Effector memory CD4-positive, alpha-beta T cell (primary cell): ENCODE results near the gene FTH1.
"Not testable (repeated sequence)": the region's sequence is repeated elsewhere in the genome, so short reads cannot be mapped to it uniquely, and the experiment has no call there.

Experiments
- DNase-seq, 3 donors: peaks; one replicate each; pipeline ENCODE4 v3.0.0-alpha.2; 2020
- H3K27ac ChIP-seq: 2 replicates; pipeline ENCODE4 v1.7.0; 2013; ENCODE audit warnings: mild to moderate bottlenecking, low read length, moderate library complexity; ENCODE audit not compliant: insufficient read depth, poor library complexity, severe bottlenecking
- H3K27me3 ChIP-seq: replicated peaks from 2 replicates; pipeline ENCODE4 v1.7.0; 2013; ENCODE audit warnings: mild to moderate bottlenecking, low read length; ENCODE audit not compliant: insufficient read depth, control insufficient read depth, poor library complexity, severe bottlenecking
- H3K36me3 ChIP-seq: 2 replicates; pipeline ENCODE4 v1.7.0; 2013; ENCODE audit warnings: mild to moderate bottlenecking, low read length, moderate library complexity; ENCODE audit not compliant: control insufficient read depth, insufficient read depth
- H3K4me1 ChIP-seq: 2 replicates; pipeline ENCODE4 v1.7.0; 2013; ENCODE audit warnings: low read length, mild to moderate bottlenecking; ENCODE audit not compliant: control insufficient read depth, insufficient read depth, poor library complexity, severe bottlenecking
- H3K4me3 ChIP-seq: 2 replicates; pipeline ENCODE4 v1.7.0; 2013; ENCODE audit warnings: low read length, low read depth, mild to moderate bottlenecking; ENCODE audit not compliant: insufficient read depth, poor library complexity, severe bottlenecking
- H3K9me3 ChIP-seq: 2 replicates; pipeline ENCODE4 v1.7.0; 2013; ENCODE audit warnings: mild to moderate bottlenecking, low read length, moderate library complexity; ENCODE audit not compliant: control insufficient read depth

The FTH1 gene

GRCh38 chr11:62002283-62002682, 34.8 kb upstream of the FTH1 start:
- not testable (repeated sequence) for H3K36me3 ChIP-seq, H3K27me3 ChIP-seq, H3K27ac ChIP-seq

DNA sequence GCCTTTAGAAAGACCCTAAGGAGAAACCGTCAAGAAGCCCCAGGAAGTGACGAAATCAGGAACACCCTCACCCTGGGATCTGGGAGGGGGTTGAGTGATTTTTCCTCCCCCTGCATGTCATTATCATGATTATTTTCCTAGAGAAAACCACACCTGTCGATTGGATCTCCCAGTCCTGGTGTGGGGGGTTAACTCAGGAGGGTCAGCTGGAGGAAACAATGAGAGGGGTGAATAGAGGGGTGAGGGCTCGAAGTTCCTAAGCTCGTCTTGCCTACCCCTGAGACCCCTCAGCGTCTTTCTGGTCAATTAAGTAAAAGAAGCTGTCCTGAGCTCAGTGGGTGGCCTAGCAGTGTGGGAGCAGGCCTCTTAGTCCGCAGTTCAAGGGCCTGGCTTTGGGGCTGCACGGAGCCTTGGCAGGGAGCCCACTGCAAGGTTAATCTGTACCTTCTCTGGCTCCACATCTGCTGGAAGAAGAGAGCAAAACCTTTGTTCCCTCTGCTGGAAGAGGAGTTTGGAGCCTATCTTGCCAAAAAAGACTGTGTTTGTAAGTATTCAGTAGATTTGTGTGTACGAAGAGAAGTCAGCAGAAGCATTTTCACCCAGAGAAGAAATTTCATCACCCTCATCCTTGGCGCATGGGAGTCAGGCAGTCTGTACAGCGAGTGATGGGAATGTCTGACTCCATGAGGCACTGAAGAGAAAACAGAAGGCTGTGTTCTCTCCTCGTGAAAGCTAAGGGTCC, 34.2 kb upstream of the FTH1 start:
- Histone ChIP-seq H3K27ac (no peak overlapping the region), H3K4me3 (no peak overlapping the region), H3K27me3 (no peaks in the 10 kb centered on the region), H3K9me3 (peaks cover 3% of the 10 kb centered on the region), H3K4me1 (no peaks in the 10 kb centered on the region), H3K36me3 (no peaks in the 10 kb centered on the region)
- DNase-seq: no peak

More at GRCh38 chr11:62002283-62002682, 34.8 kb upstream of the FTH1 start:
- not testable (repeated sequence) for DNase-seq, H3K4me3 ChIP-seq, H3K4me1 ChIP-seq, H3K9me3 ChIP-seq

- no peak overlapping the region for H3K4me3 ChIP-seq
- no peak for DNase-seq
- no peaks in the 10 kb centered on the region for H3K36me3 ChIP-seq
- H3K4me1 ChIP-seq: no peaks in the 10 kb centered on the region
- H3K27me3 ChIP-seq: no peaks in the 10 kb centered on the region
- no peak overlapping the region for H3K27ac ChIP-seq
- peaks cover 3% of the 10 kb centered on the region for H3K9me3 ChIP-seq
Observed at GRCh38 chr11:62000539-62001446, 33.4 kb upstream of the FTH1 start.

DNA sequence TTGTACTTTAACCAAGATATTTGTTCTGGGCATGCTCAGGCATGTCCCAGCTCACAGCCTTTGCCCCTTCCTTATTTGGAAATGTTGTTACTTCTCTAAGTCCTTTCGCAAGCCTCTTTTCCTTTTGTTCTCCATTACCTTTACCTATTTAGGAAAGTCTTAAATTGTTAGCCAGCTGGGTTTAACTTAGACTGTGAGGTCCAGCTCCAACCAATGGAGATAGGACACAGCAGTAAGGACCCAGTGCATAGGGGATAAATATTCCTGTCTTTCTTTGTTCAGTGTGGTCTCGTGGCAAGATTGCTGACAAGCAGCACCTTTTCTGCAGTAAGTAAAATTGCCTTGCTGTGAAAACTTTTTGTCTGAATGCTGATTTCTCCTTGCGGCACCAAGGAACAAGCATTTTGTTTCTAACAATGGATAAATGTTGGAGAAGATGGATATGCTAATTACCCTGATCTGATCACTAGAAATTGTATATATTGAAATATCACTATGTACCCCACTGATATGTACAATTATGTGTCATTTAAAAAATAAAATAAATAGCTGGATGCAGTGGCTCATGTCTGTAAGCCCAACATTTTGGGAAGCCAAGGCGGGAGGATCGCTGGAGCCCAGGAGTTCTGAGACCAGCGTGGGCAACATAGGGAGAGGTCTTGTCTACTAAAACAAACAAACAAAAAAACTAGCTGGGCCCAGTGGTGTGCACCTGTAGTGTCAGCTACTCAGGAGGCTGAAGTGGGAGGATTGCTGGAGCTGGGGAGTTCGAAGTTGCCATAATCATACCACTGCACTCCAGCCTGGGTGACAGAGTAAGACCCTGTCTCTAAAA, 31.9 kb upstream of the FTH1 start:
- Histone ChIP-seq H3K36me3 (no peaks in the 10 kb centered on the region), H3K27ac (no peak overlapping the region), H3K4me3 (no peak overlapping the region), H3K9me3 (peaks cover 3% of the 10 kb centered on the region), H3K27me3 (no peaks in the 10 kb centered on the region), H3K4me1 (no peaks in the 10 kb centered on the region)
- DNase-seq: no peak

- no peaks in the 10 kb centered on the region for H3K4me1 ChIP-seq
- H3K9me3 ChIP-seq: peaks cover 3% of the 10 kb centered on the region
- no peak overlapping the region for H3K27ac ChIP-seq
- no peaks in the 10 kb centered on the region for H3K27me3 ChIP-seq
- DNase-seq: no peak
- H3K36me3 ChIP-seq: no peaks in the 10 kb centered on the region
- no peak overlapping the region for H3K4me3 ChIP-seq
Observed at GRCh38 chr11:61996933-61997332, 29.5 kb upstream of the FTH1 start.

- DNase-seq: no peak
- no peak overlapping the region for H3K4me3 ChIP-seq
- H3K9me3 ChIP-seq: peaks cover 3% of the 10 kb centered on the region
- H3K36me3 ChIP-seq: no peaks in the 10 kb centered on the region
- H3K4me1 ChIP-seq: no peaks in the 10 kb centered on the region
- H3K27ac ChIP-seq: no peak overlapping the region
- no peaks in the 10 kb centered on the region for H3K27me3 ChIP-seq
Observed at GRCh38 chr11:61994981-61995380, 27.5 kb upstream of the FTH1 start.

DNA sequence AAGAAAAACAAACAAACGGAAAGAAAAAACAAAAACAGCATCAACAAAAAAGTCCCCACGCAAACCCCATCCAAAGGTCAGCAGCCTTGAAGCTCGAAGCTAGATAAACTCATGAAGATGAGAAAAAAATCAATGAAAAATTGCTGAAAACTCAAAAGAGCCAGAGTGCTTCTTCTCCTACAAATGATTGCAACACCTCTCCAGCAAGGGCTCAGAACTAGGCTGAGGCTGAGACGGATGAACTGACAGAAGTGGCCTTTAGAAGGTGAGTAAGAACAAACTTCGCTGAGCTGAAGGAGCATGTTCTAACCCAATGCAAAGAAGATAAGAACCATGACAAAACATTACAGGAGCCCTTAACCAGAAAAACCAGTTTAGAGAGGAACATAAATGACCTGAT, 18.4 kb upstream of the FTH1 start:
- no peaks in the 10 kb centered on the region for H3K9me3 ChIP-seq
- no peaks in the 10 kb centered on the region for H3K27me3 ChIP-seq
- no peaks in the 10 kb centered on the region for H3K36me3 ChIP-seq
- no peak overlapping the region for H3K4me3 ChIP-seq
- DNase-seq: no peak
- H3K4me1 ChIP-seq: no peaks in the 10 kb centered on the region
- no peak overlapping the region for H3K27ac ChIP-seq

GRCh38 chr11:61983419-61983818, 16.0 kb upstream of the FTH1 start:
- no peaks in the 10 kb centered on the region for H3K27me3 ChIP-seq
- no peak overlapping the region for H3K27ac ChIP-seq
- no peaks in the 10 kb centered on the region for H3K4me1 ChIP-seq

GRCh38 chr11:61980783-61981541, 13.5 kb upstream of the FTH1 start:
- DNase-seq: no peak
- Histone ChIP-seq H3K9me3 (no peaks in the 10 kb centered on the region), H3K27ac (no peak overlapping the region), H3K36me3 (no peaks in the 10 kb centered on the region), H3K4me3 (no peak overlapping the region), H3K27me3 (no peaks in the 10 kb centered on the region), H3K4me1 (no peaks in the 10 kb centered on the region)

More at GRCh38 chr11:61983419-61983818, 16.0 kb upstream of the FTH1 start:
- no peaks in the 10 kb centered on the region for H3K36me3 ChIP-seq
- DNase-seq: no peak
- no peak overlapping the region for H3K4me3 ChIP-seq
- H3K9me3 ChIP-seq: no peaks in the 10 kb centered on the region
